Femur (tissue), 1 donor: ENCODE results near the gene SPIRE1.
A peak's percentile ranks its signal among the peaks of the same experiment; 100 is the strongest.
"Not testable (repeated sequence)": the region's sequence is repeated elsewhere in the genome, so short reads cannot be mapped to it uniquely, and the experiment has no call there.

Experiments
- DNase-seq: peaks from one replicate; pipeline ENCODE4 v3.0.0-alpha.2; 2017

The SPIRE1 gene

DNA sequence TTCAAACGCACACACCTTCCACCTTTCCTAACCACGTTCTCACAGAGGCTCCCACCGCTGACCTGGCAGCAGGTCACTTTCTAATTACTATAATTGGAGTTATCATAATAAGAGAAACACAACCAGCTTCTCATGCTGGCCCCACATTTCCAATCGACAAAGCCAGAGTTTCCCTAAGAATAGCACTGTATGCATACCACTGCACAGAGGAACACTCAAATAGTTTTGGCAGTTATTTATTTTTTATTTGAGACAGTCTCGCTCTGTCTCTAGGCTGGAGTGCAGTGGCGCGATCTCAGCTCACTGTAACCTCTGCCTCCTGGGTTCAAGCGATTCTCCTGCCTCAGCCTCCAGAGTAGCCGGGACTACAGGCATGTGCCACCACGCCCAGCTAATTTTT, 176.0 kb downstream of the SPIRE1 start:
- DNase-seq, result not testable (repeated sequence)

DNA sequence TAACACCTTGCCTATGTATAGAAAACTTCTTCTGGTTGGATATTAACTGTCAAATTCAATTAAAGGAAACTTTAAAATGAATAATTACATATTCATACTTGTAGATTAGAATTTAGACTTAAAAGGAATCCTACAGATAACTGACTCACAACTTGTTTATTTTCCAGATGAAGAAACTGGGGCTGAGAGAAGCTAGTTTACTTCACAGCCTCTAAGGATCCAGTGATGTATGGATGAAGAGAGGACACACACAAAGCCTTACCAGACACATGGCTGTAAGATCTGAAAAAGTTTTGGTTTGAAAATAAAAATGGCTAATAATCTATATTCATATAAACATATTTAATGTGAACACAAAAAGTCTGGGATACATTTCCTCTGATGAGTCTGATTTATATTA, 177.9 kb downstream of the SPIRE1 start:
- DNase-seq, result no peak

DNA sequence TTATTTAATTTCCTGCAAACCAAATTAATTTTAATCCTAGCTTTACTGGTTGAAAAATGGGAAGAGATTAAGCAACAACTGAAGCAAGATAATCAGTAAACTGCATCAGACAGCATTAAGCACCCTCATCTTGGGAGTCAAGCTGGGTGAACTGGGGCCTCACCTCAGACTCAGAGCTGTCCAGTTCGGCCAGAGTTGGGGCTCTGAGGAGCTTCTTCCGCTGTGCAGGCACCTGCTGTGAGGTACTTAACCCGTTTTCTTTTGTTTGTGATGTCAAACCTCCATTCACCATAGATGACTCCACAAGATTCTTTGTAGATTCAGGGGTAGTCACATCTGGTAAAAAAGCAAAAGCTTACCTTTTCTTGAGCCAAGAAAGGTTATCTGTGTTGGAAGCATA, 178.4 kb downstream of the SPIRE1 start:
- DNase-seq, result no peak

DNA sequence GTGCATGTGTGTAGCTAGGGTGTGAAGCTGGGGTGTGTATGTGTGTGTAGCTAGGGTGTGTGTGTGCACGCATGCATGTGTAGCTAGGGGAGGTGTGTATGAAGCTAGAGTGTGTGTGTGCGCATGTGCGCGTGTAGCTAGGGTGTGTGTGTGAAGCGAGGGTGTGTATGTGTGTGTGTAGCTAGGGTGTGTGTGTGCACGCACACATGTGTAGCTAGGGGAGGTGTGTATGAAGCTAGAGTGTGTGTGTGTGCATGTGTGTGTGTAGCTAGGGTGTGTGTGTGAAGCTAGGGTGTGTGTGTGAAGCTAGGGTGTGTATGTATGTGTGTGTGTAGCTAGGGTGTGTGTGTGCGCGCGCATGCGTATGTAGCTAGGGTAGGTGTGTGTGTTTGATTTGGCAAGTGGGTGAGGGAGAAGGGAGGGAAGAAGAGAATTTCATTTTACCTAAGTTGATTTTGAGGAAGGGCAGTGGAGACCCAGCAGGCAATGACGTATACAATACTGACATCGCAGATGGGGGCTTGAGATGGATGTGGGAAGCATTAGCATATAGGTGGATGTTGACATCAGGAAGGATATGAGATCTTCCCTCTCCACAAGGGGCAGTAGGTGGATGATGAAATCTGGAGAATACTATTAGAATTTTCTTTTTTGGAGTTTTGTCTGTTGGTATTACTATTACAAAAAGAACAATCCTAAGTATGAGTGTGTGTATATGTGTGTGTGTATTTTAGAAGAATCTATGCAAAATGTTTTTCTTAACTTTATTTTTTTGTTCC, 179.4 kb downstream of the SPIRE1 start:
- DNase-seq, result no peak

DNA sequence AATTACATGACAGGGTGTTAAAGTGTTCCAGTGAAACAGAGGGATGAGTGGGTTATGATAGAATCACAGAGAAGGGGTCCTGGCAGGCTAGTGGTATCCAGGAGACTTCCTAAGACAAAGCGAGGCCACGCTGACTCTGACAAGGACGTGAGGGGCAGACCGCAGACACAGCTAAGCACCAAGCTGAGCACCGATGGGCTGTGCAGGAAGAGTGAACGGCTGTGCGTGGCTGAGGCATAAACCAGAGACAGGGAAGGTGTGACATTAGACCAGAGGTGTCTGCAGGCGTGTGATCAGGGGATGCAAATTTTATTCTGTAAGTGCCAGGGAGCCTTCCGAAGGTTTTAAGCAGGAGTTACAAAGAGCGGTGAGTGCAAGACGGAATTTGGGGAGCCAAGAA, 180.3 kb downstream of the SPIRE1 start:
- no peak for DNase-seq

DNA sequence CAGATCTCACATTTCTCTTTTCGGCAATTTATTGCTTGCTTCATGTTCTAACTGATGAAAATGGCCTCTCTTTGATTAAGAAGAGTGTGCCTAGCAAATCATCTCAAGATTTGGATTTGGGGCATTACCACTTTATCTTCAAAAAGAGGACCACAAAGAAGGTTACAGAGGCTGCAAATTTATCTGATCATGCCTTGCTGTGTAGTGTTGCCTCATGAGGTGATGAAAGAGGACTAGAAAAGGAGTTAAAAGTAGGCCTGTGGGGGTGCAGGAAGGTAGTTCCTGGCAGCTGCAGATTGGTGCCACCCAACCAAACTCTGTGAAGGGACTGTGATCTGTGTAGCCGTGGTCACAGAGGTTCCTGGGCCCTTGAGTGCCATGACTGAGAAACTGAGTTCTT, 181.0 kb downstream of the SPIRE1 start:
- DNase-seq, result no peak

DNA sequence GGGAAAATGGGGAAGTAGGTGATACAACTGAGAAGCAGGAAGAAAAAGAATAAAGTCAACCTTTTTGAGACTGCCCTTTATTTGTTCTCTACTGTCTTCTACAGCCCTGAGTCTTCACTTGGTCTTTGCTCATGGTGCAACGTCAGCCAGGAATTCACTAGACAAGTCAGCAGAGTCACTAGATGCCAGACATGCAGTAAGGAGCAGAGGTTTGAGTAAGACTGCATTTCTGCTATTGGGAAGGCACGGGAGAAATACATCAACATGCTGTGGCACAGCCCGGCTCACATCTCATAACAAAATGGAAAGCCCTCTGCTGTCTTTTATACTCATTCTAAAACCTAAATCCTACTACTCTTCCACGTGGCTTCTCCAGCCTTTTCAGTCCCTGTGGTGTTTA, 183.0 kb downstream of the SPIRE1 start:
- no peak for DNase-seq

DNA sequence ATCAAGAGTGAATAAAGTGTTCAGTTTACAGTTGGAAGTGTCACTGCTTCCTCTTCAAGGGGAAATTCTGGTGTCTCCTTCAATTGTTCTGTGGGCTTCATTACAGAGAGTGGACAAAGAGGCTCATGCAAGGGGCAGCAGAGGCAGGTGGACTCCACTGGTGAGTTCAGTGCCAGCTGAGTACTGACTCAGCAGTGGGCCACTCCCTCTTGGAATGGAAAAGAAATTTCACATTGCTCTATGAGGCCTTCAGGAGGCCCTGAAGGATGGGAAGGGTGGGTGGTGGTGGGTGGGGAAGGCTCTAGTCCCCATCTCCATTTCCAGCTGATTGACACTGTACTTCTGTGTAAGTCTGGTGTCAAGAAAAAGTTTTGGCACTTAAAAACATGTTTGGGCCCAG, 183.8 kb downstream of the SPIRE1 start:
- no peak for DNase-seq

DNA sequence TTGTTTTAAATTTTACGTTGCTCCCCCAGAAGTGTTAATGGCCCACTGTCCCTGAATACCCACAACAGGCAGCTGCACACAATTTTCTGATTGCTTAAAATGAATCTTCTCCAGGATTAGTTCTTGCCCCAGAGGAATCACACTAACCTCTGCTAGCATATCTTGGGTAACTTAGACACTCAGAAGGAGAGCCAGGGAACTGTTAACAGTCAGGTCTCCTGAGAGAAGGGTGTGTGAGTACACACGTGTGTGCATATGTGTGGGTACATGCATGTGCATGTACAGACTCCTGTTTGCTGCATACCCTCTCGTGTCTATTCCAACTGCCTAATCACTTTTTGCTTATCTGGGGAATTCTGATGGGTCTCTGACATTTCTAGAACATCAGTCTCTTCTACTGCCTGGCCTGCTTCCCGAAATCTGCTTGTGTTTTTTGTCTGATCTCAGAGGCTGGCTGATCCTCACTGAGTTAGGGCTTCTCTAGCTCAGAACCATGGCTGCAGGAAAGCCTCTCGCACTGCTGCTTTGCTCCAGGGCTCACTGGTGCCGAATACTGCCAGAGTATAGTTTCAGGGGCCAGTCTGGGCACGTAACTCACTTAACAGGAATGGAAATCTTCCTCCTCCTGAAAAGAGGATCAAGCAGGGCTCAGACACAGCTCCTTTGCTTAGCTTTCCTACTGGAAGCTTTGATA, 187.4 kb downstream of the SPIRE1 start:
- peak; percentile 24 for DNase-seq

DNA sequence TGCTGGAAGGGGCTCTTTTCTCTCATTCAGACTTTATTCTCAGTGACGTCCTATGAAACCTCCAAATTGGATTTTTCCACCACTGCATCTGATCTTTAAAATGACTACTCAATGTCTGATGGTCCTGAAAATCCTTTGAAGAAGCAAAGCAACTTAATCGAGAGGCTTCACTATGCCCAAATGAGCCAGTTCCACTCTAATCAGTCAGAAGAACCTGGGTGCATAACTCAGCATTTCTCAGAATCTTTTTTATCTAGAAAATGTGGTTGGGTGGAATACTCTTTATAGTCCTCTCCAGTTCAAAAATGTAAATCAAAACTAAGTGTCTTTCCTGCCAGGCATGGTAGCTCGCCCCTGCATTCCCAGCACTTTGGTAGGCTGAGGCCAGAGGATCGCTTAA, 189.5 kb downstream of the SPIRE1 start:
- DNase-seq, result no peak

DNA sequence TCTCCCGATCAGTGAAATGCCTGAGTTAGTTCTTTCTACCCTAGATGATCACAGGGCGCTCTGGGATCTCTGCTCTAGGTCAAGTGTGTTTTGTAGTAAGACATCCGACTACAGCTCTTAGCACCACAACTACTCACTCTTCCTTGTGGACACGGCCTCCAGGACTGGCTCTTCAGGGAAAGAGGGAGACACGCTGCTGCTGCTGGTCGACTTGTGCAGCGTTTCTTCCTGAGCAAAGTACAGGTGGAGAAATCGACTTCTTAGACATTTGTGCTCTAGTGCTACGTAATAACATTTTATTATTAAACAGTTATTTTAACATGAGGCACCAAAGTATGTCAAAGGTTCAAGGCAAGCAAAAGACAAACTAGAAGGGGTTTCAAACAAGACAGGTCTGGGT, 193.2 kb downstream of the SPIRE1 start:
- DNase-seq, result no peak

DNA sequence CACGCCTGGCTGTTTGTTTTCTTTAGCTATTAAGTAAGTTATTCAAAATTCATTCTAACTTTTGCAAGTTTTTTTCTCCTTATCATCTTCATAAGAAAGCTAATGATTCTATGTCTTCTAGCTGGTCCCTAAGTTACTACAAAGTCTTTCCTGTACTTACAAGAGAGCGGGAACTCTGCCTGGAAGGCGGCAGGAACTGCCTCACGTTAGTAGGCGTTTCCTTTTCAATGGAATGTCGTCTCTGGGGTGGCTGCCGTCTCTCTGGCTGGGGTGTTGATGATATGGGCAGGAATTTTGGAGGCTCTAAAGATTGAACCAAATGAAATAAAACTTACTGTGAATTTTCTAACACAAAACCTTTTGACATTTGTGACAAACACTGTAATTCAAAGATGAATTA, 194.7 kb downstream of the SPIRE1 start:
- DNase-seq, result no peak

DNA sequence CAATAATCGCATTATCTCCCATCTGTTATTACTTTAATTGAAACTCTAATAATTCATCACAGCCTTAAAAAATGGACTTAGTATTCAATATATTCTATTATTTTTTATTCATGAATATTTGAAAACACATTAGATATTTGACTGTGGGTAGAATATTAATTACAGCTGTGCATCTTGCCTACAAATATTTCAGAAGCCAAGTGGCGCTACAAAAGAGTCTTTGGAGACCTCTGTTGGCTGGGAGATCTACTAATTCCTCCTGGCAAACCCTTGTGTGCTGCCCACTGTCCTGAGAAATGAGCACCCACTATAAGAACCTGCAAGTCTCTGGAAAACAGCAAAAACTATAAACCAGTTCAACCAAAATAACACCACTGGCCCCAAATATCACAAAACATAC, 195.7 kb downstream of the SPIRE1 start:
- no peak for DNase-seq

DNA sequence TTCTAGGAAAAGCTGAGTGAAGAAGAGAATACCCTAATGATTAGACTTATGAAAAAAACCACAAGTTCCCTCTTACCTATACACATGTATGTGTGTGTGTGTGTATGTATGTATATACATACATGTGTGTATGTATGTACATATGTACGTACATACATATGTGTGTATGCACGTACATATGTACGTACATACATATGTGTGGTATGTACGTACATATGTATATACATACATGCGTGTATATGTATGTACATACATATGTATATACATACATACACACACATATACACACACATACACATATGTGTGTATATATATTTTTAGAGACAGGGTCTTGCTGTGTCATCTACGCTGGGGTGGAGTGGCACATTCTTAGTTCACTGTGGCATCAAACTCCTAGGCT, 196.6 kb downstream of the SPIRE1 start:
- DNase-seq, result no peak

DNA sequence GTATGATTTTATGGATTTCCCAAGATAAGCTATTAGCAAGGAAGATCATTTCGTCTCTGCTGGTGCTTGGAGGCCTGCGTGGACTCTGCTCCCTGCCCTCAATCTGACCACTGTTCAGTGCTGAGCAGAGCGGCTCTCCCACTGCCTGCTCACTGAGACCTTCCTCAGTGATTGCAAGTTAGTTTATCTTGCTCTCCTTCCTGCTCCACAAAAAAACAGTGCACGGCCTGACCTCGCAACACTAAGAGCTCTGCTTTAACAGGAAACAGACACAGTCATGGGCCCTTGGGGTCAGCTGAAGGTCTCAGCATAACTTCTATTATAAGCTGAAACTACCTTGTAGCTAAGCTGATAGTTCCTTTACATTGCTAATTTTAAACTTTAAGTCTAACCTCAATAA, 197.0 kb downstream of the SPIRE1 start:
- peak; percentile 32 for DNase-seq

DNA sequence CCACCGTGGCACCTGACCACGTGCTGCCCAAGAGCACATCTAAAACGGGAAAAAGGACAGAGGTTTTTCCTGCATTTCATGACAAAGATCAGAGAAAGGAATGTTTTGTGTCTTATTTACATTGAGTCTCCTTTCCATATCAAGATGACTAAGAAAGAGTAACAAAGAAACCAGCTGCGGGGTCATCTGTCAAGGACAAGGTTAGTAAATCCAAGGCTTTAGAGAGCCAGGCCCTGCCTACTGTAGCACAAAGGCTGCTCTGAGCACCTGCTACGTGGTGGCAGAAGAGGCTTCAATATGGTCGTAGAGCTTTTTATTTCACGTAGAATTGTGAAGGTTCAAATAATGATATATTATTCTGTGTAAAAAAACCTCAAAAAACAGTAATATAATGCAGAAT, 199.1 kb downstream of the SPIRE1 start:
- DNase-seq, result no peak

DNA sequence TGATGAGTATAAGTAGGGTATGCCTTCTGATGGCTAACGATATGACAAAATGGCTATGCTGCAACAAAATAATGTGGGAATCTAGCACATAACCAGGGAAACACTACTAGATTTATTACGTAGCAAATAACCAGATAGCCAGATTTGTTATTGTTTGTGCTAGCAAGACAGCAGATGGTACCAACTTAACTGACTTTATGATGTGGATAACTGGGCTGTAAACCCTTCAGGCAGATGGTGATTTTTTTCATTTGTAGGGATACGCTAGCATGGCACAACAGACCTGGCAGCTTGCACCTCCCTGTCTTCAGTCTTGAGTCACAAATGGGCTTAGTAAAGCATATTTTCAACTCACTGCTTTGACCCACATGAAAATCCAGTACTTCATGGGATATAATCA, 201.5 kb downstream of the SPIRE1 start:
- no peak for DNase-seq

DNA sequence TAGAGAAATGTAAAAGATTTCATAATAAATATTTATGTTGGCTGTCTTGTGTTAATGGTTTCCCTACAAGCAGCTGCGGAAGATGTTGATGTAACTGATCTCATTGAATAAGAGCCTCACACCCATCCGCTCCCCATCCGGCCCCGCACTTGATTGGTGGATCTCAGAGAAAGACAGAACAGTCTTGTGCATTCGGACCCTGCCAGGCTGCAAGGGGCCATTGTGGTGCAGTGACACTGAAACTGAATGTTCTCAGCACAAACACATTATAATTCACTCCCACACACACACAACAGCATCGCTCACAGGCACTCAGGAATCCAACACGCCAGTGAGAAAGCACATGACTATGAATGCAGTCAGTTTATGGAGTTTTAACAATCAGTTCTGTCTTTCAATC, 202.4 kb downstream of the SPIRE1 start:
- DNase-seq, result peak; percentile 47

DNA sequence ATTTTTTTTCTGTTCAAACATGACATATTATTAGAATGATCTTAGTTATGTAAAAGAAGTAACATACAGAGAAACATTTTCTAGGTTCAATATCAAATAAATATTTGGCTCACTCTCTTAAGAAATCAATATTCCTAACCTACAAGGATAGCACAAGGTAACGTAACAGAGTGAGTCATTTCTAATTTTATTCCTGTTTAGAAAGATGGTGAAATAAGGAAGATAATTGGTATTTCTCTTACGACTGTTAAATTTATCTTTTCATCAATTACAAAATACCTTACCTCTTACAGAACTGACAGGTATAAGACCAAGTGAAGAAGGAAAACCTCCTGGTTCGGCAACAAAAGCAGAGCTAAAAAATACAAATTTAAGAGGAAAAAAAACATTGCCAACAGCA, 205.1 kb downstream of the SPIRE1 start:
- no peak for DNase-seq

DNA sequence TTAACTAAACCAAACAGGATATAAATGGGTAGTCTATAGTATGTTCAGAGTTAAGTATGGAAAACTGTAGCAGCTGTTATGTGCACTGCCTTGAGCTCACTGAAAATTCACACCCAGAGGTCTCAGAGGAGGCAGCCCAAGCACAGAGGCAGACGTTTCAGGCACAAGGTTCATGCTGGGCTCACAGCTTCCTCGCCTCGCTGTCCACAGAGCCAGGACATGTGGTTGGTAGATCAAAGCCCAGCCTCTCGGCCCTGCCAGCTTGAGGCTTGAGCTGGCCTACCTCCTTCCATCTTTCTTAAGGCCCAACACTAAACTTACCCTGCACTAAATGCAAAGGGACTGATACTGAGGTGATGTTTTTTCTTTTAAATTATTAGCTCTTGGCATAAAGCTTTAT, 206.5 kb downstream of the SPIRE1 start:
- no peak for DNase-seq

DNA sequence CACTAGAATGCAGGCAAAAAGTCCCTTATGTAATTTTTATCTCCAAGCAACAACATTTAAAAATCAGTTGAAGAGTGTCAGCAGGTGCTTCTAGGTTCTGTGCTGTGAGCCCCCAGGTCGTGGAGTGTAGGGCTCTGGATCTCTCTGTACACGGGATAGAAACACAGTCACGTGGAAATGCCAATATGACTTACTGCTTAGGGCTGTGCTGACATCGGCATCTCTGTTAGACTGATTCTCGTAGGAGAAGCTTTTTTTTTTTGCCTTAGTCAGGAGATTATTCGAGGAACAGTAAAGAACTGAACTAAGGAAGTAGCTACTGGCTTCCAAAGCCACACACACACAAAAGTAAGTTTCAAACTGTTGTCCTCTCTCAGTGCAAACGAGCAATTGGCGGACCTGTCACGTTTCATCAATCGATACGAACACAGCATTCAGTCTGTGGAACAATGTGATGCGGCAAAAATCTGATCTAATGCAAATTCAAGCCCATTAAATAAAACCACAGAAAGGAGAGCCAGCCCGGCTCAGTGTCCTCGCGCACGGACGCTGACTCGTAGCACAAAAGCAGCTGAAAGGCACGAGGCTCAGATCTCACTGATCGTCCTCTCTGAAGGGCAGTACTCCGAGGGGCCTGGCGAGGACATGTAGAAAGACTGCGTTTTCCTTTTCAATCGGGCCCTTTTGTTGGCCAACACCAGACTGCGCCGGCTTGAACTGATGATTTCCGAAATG, 208.7 kb downstream of the SPIRE1 start:
- DNase-seq, result no peak

DNA sequence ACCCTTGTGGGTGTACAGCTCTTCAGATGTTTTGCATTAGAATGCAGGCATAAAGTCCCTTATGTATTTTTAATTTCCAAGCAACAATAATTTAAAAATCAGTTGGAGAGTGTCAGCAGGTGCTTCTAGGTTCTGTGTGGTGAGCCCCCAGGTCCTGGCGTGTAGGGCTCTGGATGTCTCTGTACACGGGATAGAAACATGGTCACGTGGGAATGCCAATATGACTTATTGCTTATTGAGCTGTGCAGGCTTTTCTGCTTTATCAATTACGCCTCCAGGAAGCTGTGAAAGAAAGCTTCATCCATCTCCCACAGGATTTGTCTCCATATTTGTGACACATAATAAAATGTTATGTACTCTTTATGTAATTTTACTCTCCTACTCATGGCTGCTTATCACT, 212.4 kb downstream of the SPIRE1 start:
- no peak for DNase-seq

DNA sequence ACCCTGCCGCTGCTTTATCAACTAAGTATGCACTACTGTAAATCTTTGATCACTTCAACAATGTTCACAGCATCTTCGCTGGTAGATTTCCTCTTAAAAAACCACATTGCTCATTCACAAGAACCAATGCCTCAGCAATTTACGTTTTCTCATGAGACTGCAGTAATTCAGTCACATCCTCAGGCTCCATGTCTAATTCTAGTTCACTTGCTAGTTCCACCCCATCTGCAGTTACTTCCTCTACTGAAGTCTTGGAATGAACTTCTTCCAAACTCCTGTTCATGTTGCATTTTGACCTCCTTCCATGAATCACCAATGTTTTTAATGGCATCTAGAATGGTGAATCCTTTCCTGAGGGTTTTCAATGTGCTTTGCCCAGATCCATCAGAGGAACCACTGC, 214.4 kb downstream of the SPIRE1 start:
- no peak for DNase-seq

DNA sequence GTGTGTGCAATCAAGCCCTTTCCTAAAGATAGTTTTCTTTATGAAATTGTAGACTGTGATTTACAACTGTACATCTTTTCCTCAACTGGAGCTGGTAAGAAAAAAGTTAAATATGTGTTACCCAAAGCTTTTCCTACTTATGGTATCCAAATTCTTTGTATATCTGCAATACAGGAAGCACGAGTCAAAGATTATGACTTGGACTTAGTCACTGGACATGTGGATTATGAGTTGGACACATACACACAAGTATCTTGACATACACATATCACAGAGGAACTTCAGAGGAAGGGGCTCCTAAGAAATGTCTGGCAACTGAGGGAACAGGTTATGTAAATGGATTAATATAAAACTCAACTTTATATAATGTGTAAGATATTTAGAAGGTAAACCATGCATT, 215.0 kb downstream of the SPIRE1 start:
- DNase-seq, result no peak
